Neural progenitor cell (in vitro differentiated cells): ENCODE data around the gene IL17RE. TPM values are rescaled to one million over a fixed set of nuclear protein-coding genes. Genes with fewer than 3 reads are reported as not detected.

ENCODE experiments used
- DNase-seq: peaks from one replicate; pipeline ENCODE4 v3.0.0-alpha.2; 2016; ENCODE audit warnings: low spot score
- H2AFZ ChIP-seq: fragments of 200-600 bp; sonication (generic); replicated peaks from 2 replicates; pipeline ENCODE4 v1.6.1; 2016; ENCODE audit warnings: antibody characterized with exemption
- H3F3A ChIP-seq: fragments of 200-600 bp; sonication (generic); 2 replicates; pipeline ENCODE4 v1.6.1; 2016; ENCODE audit warnings: antibody characterized with exemption, low read depth
- H3K27ac ChIP-seq: fragments of 200-600 bp; sonication (generic); 2 replicates; pipeline ENCODE4 v1.5.1; 2016; ENCODE audit warnings: mild to moderate bottlenecking
- H3K27me3 ChIP-seq: fragments of 200-600 bp; sonication (generic); 2 replicates; pipeline ENCODE4 v1.6.1; 2016; ENCODE audit warnings: mild to moderate bottlenecking, moderate library complexity
- H3K36me3 ChIP-seq: fragments of 200-600 bp; sonication (generic); 2 replicates; pipeline ENCODE4 v1.5.1; 2016
- H3K4me1 ChIP-seq: fragments of 200-600 bp; sonication (generic); 2 replicates; pipeline ENCODE4 v1.6.1; 2016; ENCODE audit warnings: mixed run types
- H3K4me2 ChIP-seq: fragments of 200-600 bp; sonication (generic); 2 replicates; pipeline ENCODE4 v1.6.1; 2016
- H3K4me3 ChIP-seq: fragments of 200-600 bp; sonication (generic); 2 replicates; pipeline ENCODE4 v1.5.1; 2016
- H3K79me2 ChIP-seq: fragments of 200-600 bp; sonication (generic); 2 replicates; pipeline ENCODE4 v1.6.1; 2016; ENCODE audit warnings: low read depth
- H3K9ac ChIP-seq: fragments of 200-600 bp; sonication (generic); 2 replicates; pipeline ENCODE4 v1.6.1; 2016
- H3K9me3 ChIP-seq: fragments of 200-600 bp; sonication (generic); 2 replicates; pipeline ENCODE4 v1.5.1; 2016; ENCODE audit warnings: low read depth
- H4K20me1 ChIP-seq: fragments of 200-600 bp; sonication (generic); 2 replicates; pipeline ENCODE4 v1.6.1; 2016; ENCODE audit warnings: low read depth
- H3K27ac Mint-ChIP-seq: 3 replicates; pipeline ENCODE4 v1.8.0; 2021; ENCODE audit warnings: mixed read lengths
- H3K27me3 Mint-ChIP-seq: 2 replicates; pipeline ENCODE4 v1.8.0; 2022; ENCODE audit warnings: low read depth, mild to moderate bottlenecking, inconsistent platforms, moderate library complexity, mixed read lengths; ENCODE audit not compliant: insufficient read depth
- H3K36me3 Mint-ChIP-seq: 3 replicates; pipeline ENCODE4 v1.8.0; 2021; ENCODE audit warnings: mixed read lengths
- H3K4me1 Mint-ChIP-seq: 3 replicates; pipeline ENCODE4 v1.8.0; 2021; ENCODE audit warnings: mixed read lengths
- H3K4me3 Mint-ChIP-seq: 3 replicates; pipeline ENCODE4 v1.8.0; 2021; ENCODE audit warnings: mild to moderate bottlenecking, moderate library complexity, mixed read lengths
- H3K9me3 Mint-ChIP-seq: 3 replicates; pipeline ENCODE4 v1.8.0; 2020; ENCODE audit warnings: mixed read lengths
- EZH2 ChIP-seq: fragments of 200-600 bp; sonication (generic); IDR thresholded peaks from 2 replicates; pipeline ENCODE4 v1.6.1; 2017; ENCODE audit warnings: antibody characterized with exemption, mild to moderate bottlenecking, moderate library complexity
- EZH2phosphoT487 ChIP-seq: fragments of 200-600 bp; sonication (generic); IDR thresholded peaks from 2 replicates; pipeline ENCODE4 v1.6.1; 2017; ENCODE audit warnings: antibody characterized with exemption
- total RNA-seq: library from RNA; depleted of rRNA; stranded (reverse); fragments of >200 nt; gene quantifications from 2 replicates; pipeline ENCODE4 v1.2.3, GENCODE V29; 2015; ENCODE audit warnings: low replicate concordance
- TF ChIP-seq, protein P1 (sequence below): fragments of 200-600 bp; sonication (generic); IDR thresholded peaks from 2 replicates; pipeline ENCODE4 v1.5.1; 2017; ENCODE audit warnings: antibody characterized with exemption, mild to moderate bottlenecking

Gene IL17RE
- total RNA-seq, 1 donor from 2014 or later: not detected

DNA sequence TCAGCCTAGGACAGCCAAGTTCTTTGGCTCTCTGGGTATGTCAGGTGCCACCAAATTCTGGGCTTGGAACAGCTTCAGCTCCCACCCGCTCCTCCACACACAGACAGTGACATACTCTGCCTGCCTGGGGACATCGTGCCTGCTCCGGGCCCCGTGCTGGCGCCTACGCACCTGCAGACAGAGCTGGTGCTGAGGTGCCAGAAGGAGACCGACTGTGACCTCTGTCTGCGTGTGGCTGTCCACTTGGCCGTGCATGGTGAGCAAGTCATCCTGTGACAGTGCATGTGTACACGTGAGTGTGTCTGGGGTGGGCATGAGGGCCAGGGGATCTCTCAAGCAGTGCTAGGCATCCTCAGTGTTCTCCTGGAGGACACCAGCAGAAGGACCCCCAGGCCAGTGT, 15.2 kb downstream of the IL17RE start:
- peaks cover 19% of the 10 kb centered on the region for H3K4me1 ChIP-seq
- no peak overlapping the region for H3K4me3 Mint-ChIP-seq
- H3K27ac ChIP-seq: no peak overlapping the region
- no peak overlapping the region for H3K4me2 ChIP-seq
- H3K36me3 Mint-ChIP-seq: no peaks in the 10 kb centered on the region
- peaks cover 14% of the 10 kb centered on the region for H3F3A ChIP-seq
- no peaks in the 10 kb centered on the region for H3K9me3 Mint-ChIP-seq
- H3K36me3 ChIP-seq: no peaks in the 10 kb centered on the region
- no peaks in the 10 kb centered on the region for H4K20me1 ChIP-seq
- H3K9ac ChIP-seq: no peak overlapping the region
- H2AFZ ChIP-seq: no peak overlapping the region
- TF ChIP-seq EZH2phosphoT487 (no peak), EZH2 (no peak)
- TF ChIP-seq, protein P1, sequence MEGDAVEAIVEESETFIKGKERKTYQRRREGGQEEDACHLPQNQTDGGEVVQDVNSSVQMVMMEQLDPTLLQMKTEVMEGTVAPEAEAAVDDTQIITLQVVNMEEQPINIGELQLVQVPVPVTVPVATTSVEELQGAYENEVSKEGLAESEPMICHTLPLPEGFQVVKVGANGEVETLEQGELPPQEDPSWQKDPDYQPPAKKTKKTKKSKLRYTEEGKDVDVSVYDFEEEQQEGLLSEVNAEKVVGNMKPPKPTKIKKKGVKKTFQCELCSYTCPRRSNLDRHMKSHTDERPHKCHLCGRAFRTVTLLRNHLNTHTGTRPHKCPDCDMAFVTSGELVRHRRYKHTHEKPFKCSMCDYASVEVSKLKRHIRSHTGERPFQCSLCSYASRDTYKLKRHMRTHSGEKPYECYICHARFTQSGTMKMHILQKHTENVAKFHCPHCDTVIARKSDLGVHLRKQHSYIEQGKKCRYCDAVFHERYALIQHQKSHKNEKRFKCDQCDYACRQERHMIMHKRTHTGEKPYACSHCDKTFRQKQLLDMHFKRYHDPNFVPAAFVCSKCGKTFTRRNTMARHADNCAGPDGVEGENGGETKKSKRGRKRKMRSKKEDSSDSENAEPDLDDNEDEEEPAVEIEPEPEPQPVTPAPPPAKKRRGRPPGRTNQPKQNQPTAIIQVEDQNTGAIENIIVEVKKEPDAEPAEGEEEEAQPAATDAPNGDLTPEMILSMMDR: no peak
- no peaks in the 10 kb centered on the region for H3K9me3 ChIP-seq
- peaks cover 30% of the 10 kb centered on the region for H3K27me3 ChIP-seq
- no peak for DNase-seq
- H3K4me3 ChIP-seq: no peak overlapping the region
- no peak overlapping the region for H3K27ac Mint-ChIP-seq
- peaks cover 12% of the 10 kb centered on the region for H3K4me1 Mint-ChIP-seq
- H3K27me3 Mint-ChIP-seq: no peaks in the 10 kb centered on the region
- H3K79me2 ChIP-seq: no peaks in the 10 kb centered on the region

DNA sequence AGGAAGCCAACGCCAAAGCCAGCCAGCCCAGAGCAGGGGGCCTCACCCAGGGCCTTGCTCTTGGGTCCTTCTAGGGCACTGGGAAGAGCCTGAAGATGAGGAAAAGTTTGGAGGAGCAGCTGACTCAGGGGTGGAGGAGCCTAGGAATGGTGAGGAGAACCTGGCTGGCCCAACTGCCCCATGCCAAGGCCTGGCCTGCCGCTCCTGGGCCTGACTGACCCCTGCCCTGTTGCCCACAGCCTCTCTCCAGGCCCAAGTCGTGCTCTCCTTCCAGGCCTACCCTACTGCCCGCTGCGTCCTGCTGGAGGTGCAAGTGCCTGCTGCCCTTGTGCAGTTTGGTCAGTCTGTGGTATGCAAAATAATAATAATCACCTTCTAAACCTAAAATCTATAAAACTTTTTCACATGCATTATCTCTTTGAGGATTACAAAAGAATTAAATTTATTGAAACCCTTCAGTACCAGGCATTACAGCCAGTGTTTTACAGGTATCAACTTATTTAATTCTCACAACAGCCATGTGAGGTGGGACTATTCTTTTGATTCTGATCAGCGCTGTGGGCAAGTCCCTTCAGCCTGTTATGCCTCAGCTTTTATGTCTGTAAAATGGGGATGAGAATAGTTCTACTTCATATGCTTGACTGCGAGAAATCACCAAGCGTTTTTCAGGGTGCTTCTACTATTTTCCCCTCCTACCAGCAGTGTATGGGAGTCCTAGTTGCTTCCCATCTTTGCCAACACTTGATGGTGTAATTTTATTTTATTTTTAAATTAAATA, 15.8 kb downstream of the IL17RE start:
- Histone ChIP-seq H3K27me3 (peaks cover 30% of the 10 kb centered on the region), H3K4me2 (no peak overlapping the region)
- peaks cover 12% of the 10 kb centered on the region for H3K4me1 Mint-ChIP-seq

DNA sequence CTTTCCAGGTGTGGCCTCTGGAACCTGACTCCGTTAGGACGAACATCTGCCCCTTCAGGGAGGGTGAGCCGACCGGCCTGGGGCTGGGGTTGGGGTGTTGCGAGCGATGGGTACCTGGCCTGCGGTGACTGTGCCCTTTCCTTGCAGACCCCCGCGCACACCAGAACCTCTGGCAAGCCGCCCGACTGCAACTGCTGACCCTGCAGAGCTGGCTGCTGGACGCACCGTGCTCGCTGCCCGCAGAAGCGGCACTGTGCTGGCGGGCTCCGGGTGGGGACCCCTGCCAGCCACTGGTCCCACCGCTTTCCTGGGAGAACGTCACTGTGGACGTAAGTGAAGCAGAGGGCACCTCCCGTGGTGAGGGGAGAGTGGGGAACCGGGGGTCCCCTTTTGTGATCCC, 25.5 kb downstream of the IL17RE start:
- Histone ChIP-seq H3K4me1 (no peaks in the 10 kb centered on the region), H3K36me3 (no peaks in the 10 kb centered on the region), H4K20me1 (no peaks in the 10 kb centered on the region), H3K27ac (no peak overlapping the region), H2AFZ (no peak overlapping the region), H3K79me2 (no peaks in the 10 kb centered on the region), H3K9ac (no peak overlapping the region), H3K4me3 (no peak overlapping the region), H3K27me3 (peaks cover 11% of the 10 kb centered on the region), H3K4me2 (no peak overlapping the region), H3K9me3 (no peaks in the 10 kb centered on the region), H3F3A (peaks cover 11% of the 10 kb centered on the region)
- Mint-ChIP-seq H3K4me3 (no peak overlapping the region), H3K27ac (no peak overlapping the region), H3K27me3 (peaks cover 2% of the 10 kb centered on the region), H3K4me1 (peaks cover 3% of the 10 kb centered on the region), H3K36me3 (no peaks in the 10 kb centered on the region), H3K9me3 (no peaks in the 10 kb centered on the region)
- no peak for DNase-seq
- TF ChIP-seq EZH2phosphoT487 (no peak), EZH2 (no peak)
- TF ChIP-seq, protein P1: no peak

More for the DNA sequence above, 15.8 kb downstream of the IL17RE start:
- no peaks in the 10 kb centered on the region for H3K36me3 ChIP-seq
- H3K27ac ChIP-seq: no peak overlapping the region
- no peak overlapping the region for H2AFZ ChIP-seq
- TF ChIP-seq, protein P1: no peak
- TF ChIP-seq EZH2phosphoT487: no peak
- no peak for TF ChIP-seq EZH2
- H3K79me2 ChIP-seq: no peaks in the 10 kb centered on the region
- Mint-ChIP-seq H3K4me3 (peak overlapping the region; percentile 50), H3K36me3 (no peaks in the 10 kb centered on the region), H3K9me3 (no peaks in the 10 kb centered on the region), H3K27me3 (no peaks in the 10 kb centered on the region), H3K27ac (no peak overlapping the region)
- H4K20me1 ChIP-seq: no peaks in the 10 kb centered on the region
- H3F3A ChIP-seq: peaks cover 14% of the 10 kb centered on the region
- H3K4me1 ChIP-seq: peaks cover 19% of the 10 kb centered on the region
- no peaks in the 10 kb centered on the region for H3K9me3 ChIP-seq
- H3K9ac ChIP-seq: no peak overlapping the region
- H3K4me3 ChIP-seq: no peak overlapping the region
- DNase-seq: no peak
